Fibroblast of villous mesenchyme (primary cell): ENCODE measurements around the gene C2CD5. TPM values are rescaled to one million over a fixed set of nuclear protein-coding genes. Genes with fewer than 3 reads are reported as not detected.
"Not testable (repeated sequence)": the region's sequence is repeated elsewhere in the genome, so short reads cannot be mapped to it uniquely, and the experiment has no call there.

Experiments used
- DNase-seq: peaks from one replicate; pipeline ENCODE4 v3.0.0-alpha.2; 2010; ENCODE audit warnings: low read depth
- H3K4me3 ChIP-seq: 2 replicates; pipeline ENCODE4 v1.5.1; 2011; ENCODE audit warnings: low read depth, mild to moderate bottlenecking, low read length
- total RNA-seq: library from RNA; depleted of rRNA; stranded (reverse); fragments of >200 nt; gene quantifications from 2 replicates; pipeline ENCODE4 v1.2.3, GENCODE V29; 2012
- TF ChIP-seq, protein P1 (sequence below): IDR thresholded peaks from 2 replicates; pipeline ENCODE4 v1.5.1; 2012; ENCODE audit warnings: low read depth, mild to moderate bottlenecking, low read length; ENCODE audit not compliant: insufficient read depth

Gene C2CD5
- total RNA-seq, 1 donor: 22.0 TPM

DNA sequence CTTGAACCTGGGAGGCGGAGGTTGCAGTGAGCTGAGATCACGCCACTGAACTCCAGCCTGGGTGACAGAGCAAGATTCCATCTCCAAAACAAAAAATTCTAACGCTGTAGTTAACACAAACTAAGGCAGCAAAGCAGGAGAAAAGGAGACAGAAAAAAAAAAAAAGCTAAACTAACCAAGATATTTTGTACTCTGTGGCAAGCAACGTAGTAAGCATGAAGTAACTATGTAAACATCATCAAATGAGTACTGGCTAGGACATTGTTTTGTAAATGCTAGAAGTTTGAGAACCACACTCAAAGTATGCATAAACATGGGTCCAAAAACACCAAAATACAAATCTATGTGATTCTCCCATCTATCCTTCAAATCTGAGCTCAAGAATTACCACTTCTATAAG is 44.2 kb downstream of the C2CD5 start:
- TF ChIP-seq, protein P1, sequence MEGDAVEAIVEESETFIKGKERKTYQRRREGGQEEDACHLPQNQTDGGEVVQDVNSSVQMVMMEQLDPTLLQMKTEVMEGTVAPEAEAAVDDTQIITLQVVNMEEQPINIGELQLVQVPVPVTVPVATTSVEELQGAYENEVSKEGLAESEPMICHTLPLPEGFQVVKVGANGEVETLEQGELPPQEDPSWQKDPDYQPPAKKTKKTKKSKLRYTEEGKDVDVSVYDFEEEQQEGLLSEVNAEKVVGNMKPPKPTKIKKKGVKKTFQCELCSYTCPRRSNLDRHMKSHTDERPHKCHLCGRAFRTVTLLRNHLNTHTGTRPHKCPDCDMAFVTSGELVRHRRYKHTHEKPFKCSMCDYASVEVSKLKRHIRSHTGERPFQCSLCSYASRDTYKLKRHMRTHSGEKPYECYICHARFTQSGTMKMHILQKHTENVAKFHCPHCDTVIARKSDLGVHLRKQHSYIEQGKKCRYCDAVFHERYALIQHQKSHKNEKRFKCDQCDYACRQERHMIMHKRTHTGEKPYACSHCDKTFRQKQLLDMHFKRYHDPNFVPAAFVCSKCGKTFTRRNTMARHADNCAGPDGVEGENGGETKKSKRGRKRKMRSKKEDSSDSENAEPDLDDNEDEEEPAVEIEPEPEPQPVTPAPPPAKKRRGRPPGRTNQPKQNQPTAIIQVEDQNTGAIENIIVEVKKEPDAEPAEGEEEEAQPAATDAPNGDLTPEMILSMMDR: no peak
- peak; percentile 82 for DNase-seq
- H3K4me3 ChIP-seq: no peak overlapping the region

DNA sequence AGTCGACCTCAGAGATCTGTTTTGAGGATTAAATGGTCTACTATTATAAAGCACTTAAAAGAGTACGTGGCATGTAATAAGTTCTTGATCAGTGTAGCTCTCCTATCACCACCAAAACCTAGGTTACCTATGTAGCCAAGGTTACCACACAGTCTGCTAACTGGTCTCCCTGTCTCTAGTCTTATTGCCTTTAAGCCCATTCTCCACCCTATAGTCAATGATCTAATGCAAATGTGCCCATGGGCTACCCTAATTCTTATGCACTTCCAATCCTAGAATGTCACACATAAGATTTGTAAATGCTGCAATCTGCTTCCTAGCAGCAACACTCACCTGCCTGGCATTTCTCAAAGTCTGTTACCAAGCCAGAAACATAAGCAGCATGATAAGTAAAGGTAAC is 44.9 kb downstream of the C2CD5 start:
- TF ChIP-seq, protein P1: no peak
- H3K4me3 ChIP-seq: no peak overlapping the region
- DNase-seq: no peak

DNA sequence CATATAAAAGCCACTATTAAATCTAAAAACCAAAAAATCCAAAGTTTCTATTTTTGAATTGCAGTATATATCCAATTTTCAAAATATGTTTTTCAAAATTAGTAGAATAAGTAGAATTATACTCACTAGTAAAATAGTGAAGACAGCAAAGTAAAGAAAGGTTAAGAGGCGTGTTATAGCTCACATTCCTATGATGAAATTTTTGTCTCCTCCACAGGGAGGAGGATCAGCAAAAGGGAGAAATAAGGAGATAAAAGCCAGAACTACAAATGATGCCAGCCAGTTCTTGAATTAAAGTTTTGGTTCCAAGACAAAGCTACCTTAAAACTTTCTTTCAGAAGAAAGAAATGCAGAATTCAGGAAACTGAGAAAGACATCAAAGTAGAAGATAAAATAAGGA is 50.0 kb downstream of the C2CD5 start:
- TF ChIP-seq, protein P1: no peak
- no peak overlapping the region for H3K4me3 ChIP-seq
- DNase-seq: peak; percentile 17

DNA sequence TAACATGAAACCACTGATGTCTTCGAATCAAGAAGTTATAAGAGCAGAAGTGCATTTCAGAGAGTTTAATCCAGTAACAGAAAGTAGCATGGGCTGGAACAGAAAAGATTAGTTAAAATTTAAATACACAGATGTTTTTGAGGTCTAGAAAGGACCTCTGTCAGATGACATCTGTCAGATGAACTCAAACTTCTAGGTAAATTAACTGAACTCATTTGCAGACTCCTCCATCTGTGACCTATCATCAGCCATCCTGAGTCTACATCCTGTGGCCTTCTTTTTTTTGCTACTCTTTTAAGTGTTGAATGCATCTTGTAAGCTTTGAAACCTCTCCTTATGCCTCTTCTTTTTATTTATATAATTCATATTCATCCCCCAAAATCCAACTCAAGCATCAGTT is 53.3 kb downstream of the C2CD5 start:
- no peak for DNase-seq
- H3K4me3 ChIP-seq: no peak overlapping the region
- TF ChIP-seq, protein P1: no peak

DNA sequence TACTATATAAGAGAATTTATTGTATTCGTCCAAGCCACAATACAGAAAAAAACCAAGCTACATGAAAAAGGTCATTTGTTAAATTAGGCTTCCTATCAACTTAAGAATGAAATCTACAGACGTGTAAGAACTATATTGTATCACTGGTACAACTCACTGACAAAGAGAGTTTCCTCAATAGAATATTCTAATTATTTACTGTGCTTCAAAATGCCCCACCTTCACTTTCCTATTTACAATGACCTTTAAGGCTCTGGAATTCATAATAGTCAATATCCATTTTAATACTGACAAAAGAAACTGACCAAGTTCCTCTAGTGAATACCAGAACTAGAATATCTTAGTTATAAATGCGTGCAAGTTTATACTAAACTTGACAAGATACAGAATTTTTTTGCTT is 55.9 kb downstream of the C2CD5 start:
- TF ChIP-seq, protein P1: no peak
- DNase-seq: no peak
- no peak overlapping the region for H3K4me3 ChIP-seq

DNA sequence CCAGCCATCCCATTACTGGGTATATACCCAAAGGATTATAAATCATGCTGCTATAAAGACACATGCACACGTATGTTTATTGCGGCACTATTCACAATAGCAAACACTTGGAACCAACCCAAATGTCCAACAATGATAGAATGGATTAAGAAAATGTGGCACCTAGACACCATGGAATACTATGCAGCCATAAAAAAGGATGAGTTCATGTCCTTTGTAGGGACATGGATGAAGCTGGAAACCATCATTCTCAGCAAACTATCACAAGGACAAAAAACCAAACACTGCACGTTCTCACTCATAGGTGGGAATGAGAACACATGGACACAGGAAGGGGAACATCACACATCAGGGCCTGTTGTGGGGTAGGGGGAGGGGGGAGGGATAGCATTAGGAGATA is 56.7 kb downstream of the C2CD5 start:
- H3K4me3 ChIP-seq, DNase-seq: not testable (repeated sequence)

DNA sequence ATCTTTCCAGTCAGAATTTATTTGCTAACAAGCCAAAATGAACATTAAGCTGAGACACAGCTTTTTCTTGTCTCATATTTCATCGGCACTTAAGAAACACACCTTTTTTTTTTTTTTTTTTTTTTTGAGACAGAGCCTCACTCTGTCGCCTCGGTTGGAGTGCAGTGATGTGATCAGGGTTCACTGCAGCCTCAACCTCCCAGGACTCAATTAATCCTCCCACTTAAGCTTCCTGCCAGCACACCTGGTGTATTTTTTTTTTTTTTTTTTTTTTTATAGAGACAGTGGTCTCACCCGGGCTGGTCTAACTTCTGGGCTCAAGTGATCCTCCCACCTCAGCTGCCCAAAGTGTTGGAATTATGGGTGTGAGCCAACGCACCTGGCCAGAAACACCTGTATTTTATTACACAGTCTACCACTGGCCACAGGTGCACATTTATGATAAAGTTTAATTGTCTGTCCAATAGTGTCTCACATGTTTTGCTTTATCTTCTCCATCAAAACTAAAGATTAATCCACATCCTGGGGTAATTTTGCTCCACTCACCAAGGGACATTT is 62.7 kb downstream of the C2CD5 start:
- TF ChIP-seq, protein P1: no peak
- no peak for DNase-seq
- no peak overlapping the region for H3K4me3 ChIP-seq

DNA sequence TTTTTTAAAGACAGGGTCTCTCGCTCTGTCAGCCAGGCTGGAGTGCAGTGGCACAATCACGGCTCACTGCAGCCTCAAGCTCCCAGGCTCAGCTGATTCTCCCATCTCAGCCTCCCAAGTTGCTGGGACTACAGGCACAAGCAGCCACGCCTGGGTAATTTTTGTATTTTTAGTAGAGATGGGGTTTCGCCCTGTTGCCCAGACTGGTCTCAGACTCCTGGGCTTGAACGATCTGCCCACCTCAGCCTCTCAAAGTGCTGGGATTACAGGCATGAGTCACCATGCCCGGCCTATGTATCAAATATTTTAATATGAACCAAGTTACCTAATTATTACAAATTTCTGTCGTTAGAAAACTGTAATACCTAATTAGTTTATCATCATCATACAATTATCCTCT is 63.5 kb downstream of the C2CD5 start:
- DNase-seq: not testable (repeated sequence)

More for the DNA sequence above, 63.5 kb downstream of the C2CD5 start:
- not testable (repeated sequence) for H3K4me3 ChIP-seq
